SK-N-SH (cell line): Measurements from ENCODE around the gene WARS2. TPM values are rescaled to one million over a fixed set of nuclear protein-coding genes. Genes with fewer than 3 reads are reported as not detected.

ENCODE experiments used
- CTCF ChIA-PET: fragments of 300-600, 350-600 bp; formaldehyde crosslinking; extraction: SDS; loops from one replicate; lab custom pipeline; 2021; lab: Yijun Ruan, JAX
- POLR2A ChIA-PET: fragments of 350-600 bp; sonication (Branson Sonifier 250); formaldehyde crosslinking; extraction: SDS; loops from one replicate; lab custom pipeline; 2020; ENCODE audit warnings: antibody characterized with exemption, inconsistent platforms; lab: Yijun Ruan, JAX
- DNase-seq: peaks from one replicate; pipeline ENCODE4 v3.0.0; 2012
- H2AFZ ChIP-seq: fragments of 200-600 bp; sonication (generic); 2 replicates; pipeline ENCODE4 v1.8.1; 2016; ENCODE audit warnings: antibody characterized with exemption, mild to moderate bottlenecking, low read depth
- H3F3A ChIP-seq: fragments of 200-600 bp; sonication (generic); replicated peaks from 2 replicates; pipeline ENCODE3; 2016; ENCODE audit warnings: antibody characterized with exemption, mild to moderate bottlenecking; ENCODE audit not compliant: insufficient read depth
- H3K27ac ChIP-seq, 2 experiments: fragments of 200-500 bp in 1 of 2; fragments of 200-600 bp in 1 of 2; sonication (Bioruptor generic) in 1 of 2; sonication (generic), shearing (Covaris generic) in 1 of 2; 2 replicates each; pipeline versions ENCODE4 v1.5.1 to v1.6.1; 2014 to 2016; ENCODE audit warnings: low read depth in 2 of 2, inconsistent platforms in 1 of 2, low read length in 1 of 2, mild to moderate bottlenecking in 1 of 2, mixed read lengths in 1 of 2
- H3K27me3 ChIP-seq: fragments of 200-600 bp; sonication (generic), shearing (Covaris generic); 2 replicates; pipeline ENCODE4 v1.6.1; 2016; ENCODE audit warnings: mixed run types; ENCODE audit not compliant: insufficient read depth
- H3K36me3 ChIP-seq, 2 experiments: fragments of 200-500 bp in 1 of 2; fragments of 200-600 bp in 1 of 2; sonication (Bioruptor generic) in 1 of 2; sonication (generic) in 1 of 2; replicated peaks in 1 of 2; 2 replicates each; pipeline versions ENCODE3 to v1.5.1; 2014 to 2016; ENCODE audit warnings: low read length in 1 of 2, mild to moderate bottlenecking in 1 of 2; ENCODE audit not compliant: insufficient read depth in 2 of 2, control insufficient read depth in 1 of 2
- H3K4me1 ChIP-seq, 2 experiments: fragments of 200-500 bp in 1 of 2; fragments of 200-600 bp in 1 of 2; sonication (Bioruptor generic) in 1 of 2; sonication (generic), shearing (Covaris generic) in 1 of 2; 2 replicates each; pipeline versions ENCODE4 v1.5.1 to v1.6.1; 2014 to 2016; ENCODE audit warnings: low read depth in 1 of 2, low read length in 1 of 2, mixed run types in 1 of 2; ENCODE audit not compliant: insufficient read depth in 2 of 2, control insufficient read depth in 1 of 2
- H3K4me2 ChIP-seq: fragments of 200-600 bp; sonication (generic), shearing (Covaris generic); 2 replicates; pipeline ENCODE4 v1.6.1; 2017; ENCODE audit warnings: mixed run types
- H3K4me3 ChIP-seq, 2 experiments: fragments of 200-500 bp in 1 of 2; fragments of 200-600 bp in 1 of 2; sonication (Bioruptor generic) in 1 of 2; sonication (generic), shearing (Covaris generic) in 1 of 2; 2 replicates each; pipeline versions ENCODE4 v1.5.1 to v1.8.1; 2014 to 2016; ENCODE audit warnings: low read depth in 2 of 2, inconsistent platforms in 1 of 2, low read length in 1 of 2, mild to moderate bottlenecking in 1 of 2, mixed read lengths in 1 of 2, moderate library complexity in 1 of 2
- H3K79me2 ChIP-seq: fragments of 200-600 bp; sonication (generic); 2 replicates; pipeline ENCODE4 v1.8.1; 2017; ENCODE audit warnings: mild to moderate bottlenecking; ENCODE audit not compliant: insufficient read depth
- H3K9ac ChIP-seq: fragments of 200-600 bp; sonication (generic); 2 replicates; pipeline ENCODE4 v1.6.1; 2017; ENCODE audit warnings: mixed run types
- H3K9me2 ChIP-seq: fragments of 200-600 bp; sonication (generic); 2 replicates; pipeline ENCODE4 v1.6.1; 2017; ENCODE audit warnings: mixed run types
- H3K9me3 ChIP-seq: fragments of 200-600 bp; sonication (generic); 2 replicates; pipeline ENCODE4 v1.6.1; 2017; ENCODE audit warnings: mixed run types, mild to moderate bottlenecking, moderate library complexity
- H4K20me1 ChIP-seq: fragments of 200-600 bp; sonication (generic); 2 replicates; pipeline ENCODE4 v1.6.1; 2017; ENCODE audit warnings: mild to moderate bottlenecking, mixed run types; ENCODE audit not compliant: insufficient read depth
- ELF1 ChIP-seq: IDR thresholded peaks from 2 replicates; pipeline ENCODE4 v1.4.0; 2012
- EP300 ChIP-seq, 2 experiments: IDR thresholded peaks; 2 replicates each; pipeline versions ENCODE4 v1.4.0 to v1.6.1; 2012; ENCODE audit warnings: borderline replicate concordance in 1 of 2, low read depth in 1 of 2, low read length in 1 of 2
- FOSL2 ChIP-seq: IDR thresholded peaks from 2 replicates; pipeline ENCODE4 v1.4.0; 2012; ENCODE audit warnings: low read depth, mild to moderate bottlenecking, moderate library complexity, borderline replicate concordance
- FOXJ3 ChIP-seq: sonication (generic); formaldehyde crosslinking; IDR thresholded peaks from 2 replicates; pipeline ENCODE4 v1.5.1; 2020; ENCODE audit warnings: mild to moderate bottlenecking, missing genetic modification reagents
- GABPA ChIP-seq: IDR thresholded peaks from 2 replicates; pipeline ENCODE4 v1.4.0; 2012; ENCODE audit warnings: low read depth, mild to moderate bottlenecking
- JUND ChIP-seq: IDR thresholded peaks from 2 replicates; pipeline ENCODE4 v1.4.0; 2012
- MEF2A ChIP-seq: IDR thresholded peaks from 2 replicates; pipeline ENCODE4 v1.4.0; 2012; ENCODE audit warnings: low read depth, borderline replicate concordance
- MXI1 ChIP-seq: IDR thresholded peaks from 2 replicates; pipeline ENCODE4 v1.6.1; 2012; ENCODE audit warnings: mild to moderate bottlenecking, low read depth, low read length, improper control_type of control experiment
- NFIC ChIP-seq: IDR thresholded peaks from 2 replicates; pipeline ENCODE4 v1.4.0; 2012; ENCODE audit warnings: borderline replicate concordance
- NRF1 ChIP-seq: IDR thresholded peaks from 2 replicates; pipeline ENCODE4 v1.6.1; 2012; ENCODE audit warnings: low read depth, mild to moderate bottlenecking, low read length
- POLR2AphosphoS5 ChIP-seq: IDR thresholded peaks from 2 replicates; pipeline ENCODE4 v1.6.1; 2012; ENCODE audit warnings: low read depth, low read length
- RCOR1 ChIP-seq: fragments of 150-350 bp; IDR thresholded peaks from 2 replicates; pipeline ENCODE4 v1.6.1; 2017; ENCODE audit warnings: antibody characterized with exemption, low read length
- RFX5 ChIP-seq: IDR thresholded peaks from 2 replicates; pipeline ENCODE4 v1.6.1; 2012; ENCODE audit warnings: mild to moderate bottlenecking, improper control_type of control experiment, low read length
- SMC3 ChIP-seq: IDR thresholded peaks from 2 replicates; pipeline ENCODE4 v1.6.1; 2012; ENCODE audit warnings: low read depth, low read length, improper control_type of control experiment
- TAF1 ChIP-seq: IDR thresholded peaks from 2 replicates; pipeline ENCODE4 v1.6.1; 2012; ENCODE audit warnings: low read depth, mild to moderate bottlenecking, low read length, moderate library complexity, borderline replicate concordance
- TCF12 ChIP-seq: IDR thresholded peaks from 2 replicates; pipeline ENCODE4 v1.4.0; 2012
- TEAD4 ChIP-seq: IDR thresholded peaks from 2 replicates; pipeline ENCODE4 v1.4.0; 2012; ENCODE audit warnings: mild to moderate bottlenecking, borderline replicate concordance; ENCODE audit not compliant: insufficient read depth
- YY1 ChIP-seq: IDR thresholded peaks from 2 replicates; pipeline ENCODE4 v1.4.0; 2012; ENCODE audit warnings: low read depth, mild to moderate bottlenecking
- WGBS: methylation state at CpG from one replicate; pipeline ENCODE4 v1.1.6; 2017; ENCODE audit warnings: low lambda C conversion rate; 5-methylcytosine and 5-hydroxymethylcytosine counted together
- polyA plus RNA-seq, 3 experiments: library from polyadenylated mRNA; depleted of rRNA; stranded (reverse); fragments of >200 nt; gene quantifications; 2 replicates each; pipeline ENCODE4 v1.2.3, GENCODE V29; 2012
- TF ChIP-seq, protein P1 (sequence below): fragments of 150-350 bp; IDR thresholded peaks from 2 replicates; pipeline ENCODE4 v1.6.1; 2016; ENCODE audit warnings: mild to moderate bottlenecking, low read depth, low read length
- TF ChIP-seq, protein P2 (sequence below): IDR thresholded peaks from 2 replicates; pipeline ENCODE4 v1.4.0; 2012; ENCODE audit warnings: low read depth, borderline replicate concordance
- TF ChIP-seq, protein P3 (sequence below): IDR thresholded peaks from 2 replicates; pipeline ENCODE4; 2012
- TF ChIP-seq, protein P4 (sequence below): IDR thresholded peaks from 2 replicates; pipeline ENCODE4 v1.4.0; 2012; ENCODE audit warnings: low read depth, borderline replicate concordance
- TF ChIP-seq, protein P5 (sequence below): IDR thresholded peaks from 2 replicates; pipeline ENCODE4 v1.6.1; 2012; ENCODE audit warnings: mild to moderate bottlenecking, low read depth, low read length, moderate library complexity

Gene WARS2
- polyA plus RNA-seq, 1 of the 3 experiments (the other 2 are of a cell fraction), result 4.8 TPM

DNA sequence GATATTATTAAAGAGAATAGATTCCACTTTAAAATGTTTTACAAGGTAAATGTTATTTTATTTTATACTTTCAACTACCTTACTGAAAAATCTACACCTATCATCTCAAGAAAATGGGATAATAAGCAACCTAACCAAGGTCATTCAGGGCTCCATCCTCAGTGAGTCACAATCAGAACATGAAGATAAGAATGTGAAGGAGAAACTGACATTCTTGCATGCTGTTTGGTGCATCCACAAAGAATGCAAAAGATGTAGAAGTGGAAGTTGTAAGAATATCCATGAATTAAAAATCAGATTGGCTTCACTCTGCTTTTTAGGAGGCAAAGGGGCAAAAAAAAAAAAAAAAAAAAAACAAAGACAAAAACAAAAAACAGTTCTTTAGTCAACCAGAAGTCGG lies 6.5 kb downstream of the WARS2 start:
- Histone ChIP-seq H3K4me1 (peaks cover 0 to 7% of the 10 kb centered on the region in 2 experiments; a peak in 2 of 4 replicates), H3K9me3 (no peaks in the 10 kb centered on the region), H2AFZ (peak overlapping the region; percentile 43; the same call in 1 of the 2 replicates), H3F3A (peaks cover 9% of the 10 kb centered on the region), H3K36me3 (no peaks in the 10 kb centered on the region), H3K79me2 (peaks cover 4% of the 10 kb centered on the region; the same call in 1 of the 2 replicates), H3K9ac (peak overlapping the region; percentile 4; the same call in 1 of the 2 replicates), H3K4me2 (no peak overlapping the region), H3K9me2 (no peaks in the 10 kb centered on the region), H3K27ac (peak overlapping the region; percentile 12 to 47; a peak in 2 of 4 replicates), H4K20me1 (no peaks in the 10 kb centered on the region), H3K27me3 (no peaks in the 10 kb centered on the region), H3K4me3 (no peak overlapping the region)
- 79% methylated on average over 1 of the region's 1 CpG for WGBS
- ChIA-PET POLR2A (no interaction called here), CTCF (interaction anchor here (1.2 kb wide), 1 partner anchor 141 kb away, joined by 3 read pairs; no protein-coding TSS in a partner anchor)
- no peak for DNase-seq
- TF ChIP-seq SMC3 (no peak), JUND (peak; percentile 61), YY1 (no peak), ELF1 (no peak), MXI1 (no peak), EP300 (IDR thresholded peaks at IDR 0.05; ENCODE audit: borderline replicate concordance in 1 of 2, low read depth in 1 of 2, low read length in 1 of 2) (peak in 1 of 2 experiments; percentile 28; a peak in 1 of 4 replicates), TAF1 (no peak), NFIC (peak; percentile 24; the same call in 1 of the 2 replicates), RFX5 (no peak), TEAD4 (peak; percentile 41; the same call in 1 of the 2 replicates), MEF2A (no peak), NRF1 (no peak), TCF12 (peak; percentile 44; the same call in 1 of the 2 replicates), RCOR1 (no peak), FOSL2 (peak; percentile 70; the same call in 1 of the 2 replicates), GABPA (no peak), POLR2AphosphoS5 (no peak), FOXJ3 (CRISPR knock-in tag) (no peak)
- TF ChIP-seq, protein P1, sequence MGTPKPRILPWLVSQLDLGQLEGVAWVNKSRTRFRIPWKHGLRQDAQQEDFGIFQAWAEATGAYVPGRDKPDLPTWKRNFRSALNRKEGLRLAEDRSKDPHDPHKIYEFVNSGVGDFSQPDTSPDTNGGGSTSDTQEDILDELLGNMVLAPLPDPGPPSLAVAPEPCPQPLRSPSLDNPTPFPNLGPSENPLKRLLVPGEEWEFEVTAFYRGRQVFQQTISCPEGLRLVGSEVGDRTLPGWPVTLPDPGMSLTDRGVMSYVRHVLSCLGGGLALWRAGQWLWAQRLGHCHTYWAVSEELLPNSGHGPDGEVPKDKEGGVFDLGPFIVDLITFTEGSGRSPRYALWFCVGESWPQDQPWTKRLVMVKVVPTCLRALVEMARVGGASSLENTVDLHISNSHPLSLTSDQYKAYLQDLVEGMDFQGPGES, result no peak
- TF ChIP-seq, protein P2, sequence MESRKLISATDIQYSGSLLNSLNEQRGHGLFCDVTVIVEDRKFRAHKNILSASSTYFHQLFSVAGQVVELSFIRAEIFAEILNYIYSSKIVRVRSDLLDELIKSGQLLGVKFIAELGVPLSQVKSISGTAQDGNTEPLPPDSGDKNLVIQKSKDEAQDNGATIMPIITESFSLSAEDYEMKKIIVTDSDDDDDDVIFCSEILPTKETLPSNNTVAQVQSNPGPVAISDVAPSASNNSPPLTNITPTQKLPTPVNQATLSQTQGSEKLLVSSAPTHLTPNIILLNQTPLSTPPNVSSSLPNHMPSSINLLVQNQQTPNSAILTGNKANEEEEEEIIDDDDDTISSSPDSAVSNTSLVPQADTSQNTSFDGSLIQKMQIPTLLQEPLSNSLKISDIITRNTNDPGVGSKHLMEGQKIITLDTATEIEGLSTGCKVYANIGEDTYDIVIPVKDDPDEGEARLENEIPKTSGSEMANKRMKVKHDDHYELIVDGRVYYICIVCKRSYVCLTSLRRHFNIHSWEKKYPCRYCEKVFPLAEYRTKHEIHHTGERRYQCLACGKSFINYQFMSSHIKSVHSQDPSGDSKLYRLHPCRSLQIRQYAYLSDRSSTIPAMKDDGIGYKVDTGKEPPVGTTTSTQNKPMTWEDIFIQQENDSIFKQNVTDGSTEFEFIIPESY, result no peak
- TF ChIP-seq, protein P3, sequence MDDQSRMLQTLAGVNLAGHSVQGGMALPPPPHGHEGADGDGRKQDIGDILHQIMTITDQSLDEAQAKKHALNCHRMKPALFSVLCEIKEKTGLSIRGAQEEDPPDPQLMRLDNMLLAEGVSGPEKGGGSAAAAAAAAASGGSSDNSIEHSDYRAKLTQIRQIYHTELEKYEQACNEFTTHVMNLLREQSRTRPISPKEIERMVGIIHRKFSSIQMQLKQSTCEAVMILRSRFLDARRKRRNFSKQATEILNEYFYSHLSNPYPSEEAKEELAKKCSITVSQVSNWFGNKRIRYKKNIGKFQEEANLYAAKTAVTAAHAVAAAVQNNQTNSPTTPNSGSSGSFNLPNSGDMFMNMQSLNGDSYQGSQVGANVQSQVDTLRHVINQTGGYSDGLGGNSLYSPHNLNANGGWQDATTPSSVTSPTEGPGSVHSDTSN, result no peak; the same call in 1 of the 2 replicates
- TF ChIP-seq, protein P4, sequence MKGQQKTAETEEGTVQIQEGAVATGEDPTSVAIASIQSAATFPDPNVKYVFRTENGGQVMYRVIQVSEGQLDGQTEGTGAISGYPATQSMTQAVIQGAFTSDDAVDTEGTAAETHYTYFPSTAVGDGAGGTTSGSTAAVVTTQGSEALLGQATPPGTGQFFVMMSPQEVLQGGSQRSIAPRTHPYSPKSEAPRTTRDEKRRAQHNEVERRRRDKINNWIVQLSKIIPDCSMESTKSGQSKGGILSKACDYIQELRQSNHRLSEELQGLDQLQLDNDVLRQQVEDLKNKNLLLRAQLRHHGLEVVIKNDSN, result no peak
- TF ChIP-seq, protein P5, sequence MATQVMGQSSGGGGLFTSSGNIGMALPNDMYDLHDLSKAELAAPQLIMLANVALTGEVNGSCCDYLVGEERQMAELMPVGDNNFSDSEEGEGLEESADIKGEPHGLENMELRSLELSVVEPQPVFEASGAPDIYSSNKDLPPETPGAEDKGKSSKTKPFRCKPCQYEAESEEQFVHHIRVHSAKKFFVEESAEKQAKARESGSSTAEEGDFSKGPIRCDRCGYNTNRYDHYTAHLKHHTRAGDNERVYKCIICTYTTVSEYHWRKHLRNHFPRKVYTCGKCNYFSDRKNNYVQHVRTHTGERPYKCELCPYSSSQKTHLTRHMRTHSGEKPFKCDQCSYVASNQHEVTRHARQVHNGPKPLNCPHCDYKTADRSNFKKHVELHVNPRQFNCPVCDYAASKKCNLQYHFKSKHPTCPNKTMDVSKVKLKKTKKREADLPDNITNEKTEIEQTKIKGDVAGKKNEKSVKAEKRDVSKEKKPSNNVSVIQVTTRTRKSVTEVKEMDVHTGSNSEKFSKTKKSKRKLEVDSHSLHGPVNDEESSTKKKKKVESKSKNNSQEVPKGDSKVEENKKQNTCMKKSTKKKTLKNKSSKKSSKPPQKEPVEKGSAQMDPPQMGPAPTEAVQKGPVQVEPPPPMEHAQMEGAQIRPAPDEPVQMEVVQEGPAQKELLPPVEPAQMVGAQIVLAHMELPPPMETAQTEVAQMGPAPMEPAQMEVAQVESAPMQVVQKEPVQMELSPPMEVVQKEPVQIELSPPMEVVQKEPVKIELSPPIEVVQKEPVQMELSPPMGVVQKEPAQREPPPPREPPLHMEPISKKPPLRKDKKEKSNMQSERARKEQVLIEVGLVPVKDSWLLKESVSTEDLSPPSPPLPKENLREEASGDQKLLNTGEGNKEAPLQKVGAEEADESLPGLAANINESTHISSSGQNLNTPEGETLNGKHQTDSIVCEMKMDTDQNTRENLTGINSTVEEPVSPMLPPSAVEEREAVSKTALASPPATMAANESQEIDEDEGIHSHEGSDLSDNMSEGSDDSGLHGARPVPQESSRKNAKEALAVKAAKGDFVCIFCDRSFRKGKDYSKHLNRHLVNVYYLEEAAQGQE, result no peak
